HG02571 (cell line): ENCODE data around the gene SYT2.
A peak's percentile ranks its signal among the peaks of the same experiment; 100 is the strongest.
"Not testable (repeated sequence)": the region's sequence is repeated elsewhere in the genome, so short reads cannot be mapped to it uniquely, and the experiment has no call there.

ENCODE experiments used
- ATAC-seq: cut with Tn5 transposase; IDR thresholded peaks from one replicate; pipeline ENCODE4 v1.9.1; 2021; ENCODE audit warnings: mild to moderate bottlenecking, moderate library complexity; ENCODE audit not compliant: unreplicated experiment

The SYT2 gene

GRCh38 chr1:202578001-202578504 is 132.2 kb downstream of the SYT2 start:
- ATAC-seq: no peak

- no peak for ATAC-seq
Measured at GRCh38 chr1:202577381-202577780, 132.9 kb downstream of the SYT2 start.

GRCh38 chr1:202576816-202577215 is 133.4 kb downstream of the SYT2 start:
- ATAC-seq: no peak

GRCh38 chr1:202575918-202576653 is 134.2 kb downstream of the SYT2 start:
- ATAC-seq: no peak

- no peak for ATAC-seq
Measured at GRCh38 chr1:202572867-202573266, 137.4 kb downstream of the SYT2 start.

- ATAC-seq: no peak
Measured at GRCh38 chr1:202571719-202572339, 138.4 kb downstream of the SYT2 start.

GRCh38 chr1:202569393-202570322 is 140.6 kb downstream of the SYT2 start:
- ATAC-seq: no peak

GRCh38 chr1:202568826-202569225 is 141.4 kb downstream of the SYT2 start:
- no peak for ATAC-seq

- no peak for ATAC-seq
Measured at GRCh38 chr1:202568410-202568809, 141.8 kb downstream of the SYT2 start.

GRCh38 chr1:202567738-202568137 is 142.5 kb downstream of the SYT2 start:
- no peak for ATAC-seq

- ATAC-seq: peak; percentile 65
Measured at GRCh38 chr1:202565890-202566602, 144.2 kb downstream of the SYT2 start.

GRCh38 chr1:202564958-202565495 is 145.2 kb downstream of the SYT2 start:
- ATAC-seq: no peak

GRCh38 chr1:202563818-202564217 is 146.4 kb downstream of the SYT2 start:
- no peak for ATAC-seq

- no peak for ATAC-seq
Measured at GRCh38 chr1:202562444-202563060, 147.7 kb downstream of the SYT2 start.

GRCh38 chr1:202561726-202562443 is 148.4 kb downstream of the SYT2 start:
- no peak for ATAC-seq

- ATAC-seq: no peak
Measured at GRCh38 chr1:202561240-202561639, 149.0 kb downstream of the SYT2 start.

- not testable (repeated sequence) for ATAC-seq
Measured at GRCh38 chr1:202557662-202558061, 152.6 kb downstream of the SYT2 start.

- ATAC-seq: not testable (repeated sequence)
Measured at GRCh38 chr1:202556037-202556436, 154.2 kb downstream of the SYT2 start.

GRCh38 chr1:202554619-202555018 is 155.6 kb downstream of the SYT2 start:
- not testable (repeated sequence) for ATAC-seq
